ENCODE results near the gene TECPR2.

TECPR2 gene

GRCh38 chr14:102427642-102428041, 64.9 kb downstream of the TECPR2 start:
- DNase-seq = no peak

- DNase-seq = no peak
Observed at GRCh38 chr14:102430212-102430908, 67.6 kb downstream of the TECPR2 start.

- no peak for DNase-seq
Observed at GRCh38 chr14:102431751-102432150, 69.0 kb downstream of the TECPR2 start.

GRCh38 chr14:102434647-102435175, 72.0 kb downstream of the TECPR2 start:
- DNase-seq = no peak

GRCh38 chr14:102437997-102438915, 75.5 kb downstream of the TECPR2 start:
- DNase-seq = peak; percentile 66

GRCh38 chr14:102439556-102439955, 76.8 kb downstream of the TECPR2 start:
- no peak for DNase-seq

- DNase-seq = no peak
Observed at GRCh38 chr14:102440392-102440791, 77.7 kb downstream of the TECPR2 start.

- no peak for DNase-seq
Observed at GRCh38 chr14:102442241-102443211, 79.8 kb downstream of the TECPR2 start.

- no peak for DNase-seq
Observed at GRCh38 chr14:102445066-102445465, 82.3 kb downstream of the TECPR2 start.

GRCh38 chr14:102445641-102446040, 82.9 kb downstream of the TECPR2 start:
- DNase-seq = no peak

GRCh38 chr14:102450206-102451063, 87.7 kb downstream of the TECPR2 start:
- DNase-seq = no peak

GRCh38 chr14:102451064-102451352, 88.3 kb downstream of the TECPR2 start:
- DNase-seq = no peak

- DNase-seq = no peak
Observed at GRCh38 chr14:102452302-102452701, 89.6 kb downstream of the TECPR2 start.

- no peak for DNase-seq
Observed at GRCh38 chr14:102454711-102455110, 92.0 kb downstream of the TECPR2 start.

- no peak for DNase-seq
Observed at GRCh38 chr14:102457509-102457908, 94.8 kb downstream of the TECPR2 start.

- DNase-seq = no peak
Observed at GRCh38 chr14:102461490-102462338, 99.0 kb downstream of the TECPR2 start.

- DNase-seq = no peak
Observed at GRCh38 chr14:102462391-102462790, 99.7 kb downstream of the TECPR2 start.

GRCh38 chr14:102464006-102464405, 101.3 kb downstream of the TECPR2 start:
- no peak for DNase-seq

- DNase-seq = no peak
Observed at GRCh38 chr14:102464846-102465341, 102.2 kb downstream of the TECPR2 start.

GRCh38 chr14:102469261-102469660, 106.5 kb downstream of the TECPR2 start:
- no peak for DNase-seq

Data from activated CD4-positive, alpha-beta T cell treated with anti-CD3 and anti-CD28 coated beads, Interleukin-2, amount 50 U/mL, for 16 hours (primary cell).